NT2/D1 (cell line): ENCODE measurements around the gene SLC24A4.

Experiments
- DNase-seq: peaks from one replicate; pipeline ENCODE4 v3.0.0-alpha.2; 2011; ENCODE audit warnings: low read depth, low spot score
- H3K27me3 ChIP-seq: 2 replicates; pipeline ENCODE4 v1.6.0; 2011; ENCODE audit warnings: mild to moderate bottlenecking; ENCODE audit not compliant: insufficient read length, insufficient read depth
- H3K36me3 ChIP-seq: 2 replicates; pipeline ENCODE4 v1.6.1; 2011; ENCODE audit warnings: mild to moderate bottlenecking, low read length, mixed read lengths; ENCODE audit not compliant: insufficient read depth, insufficient read length
- H3K4me1 ChIP-seq: 2 replicates; pipeline ENCODE4 v1.5.1; 2011; ENCODE audit not compliant: insufficient read depth, insufficient read length
- H3K4me3 ChIP-seq: 2 replicates; pipeline ENCODE4 v1.5.1; 2011; ENCODE audit warnings: low read depth; ENCODE audit not compliant: insufficient read length
- H3K9ac ChIP-seq: 2 replicates; pipeline ENCODE4 v1.6.0; 2011; ENCODE audit warnings: low read depth; ENCODE audit not compliant: insufficient read length
- H3K9me3 ChIP-seq: 2 replicates; pipeline ENCODE4 v1.5.1; 2011; ENCODE audit warnings: mild to moderate bottlenecking, low read length; ENCODE audit not compliant: insufficient read depth
- SUZ12 ChIP-seq: IDR thresholded peaks from 2 replicates; pipeline ENCODE4 v1.6.1; 2011; ENCODE audit not compliant: insufficient read length, insufficient read depth; ENCODE audit errors: extremely low read depth
- YY1 ChIP-seq: IDR thresholded peaks from 2 replicates; pipeline ENCODE4 v1.6.1; 2011; ENCODE audit not compliant: insufficient read length, insufficient read depth
- ZNF274 ChIP-seq: IDR thresholded peaks from 2 replicates; pipeline ENCODE4 v1.6.1; 2011; ENCODE audit warnings: mild to moderate bottlenecking, low read depth, low read length

SLC24A4 gene

DNA sequence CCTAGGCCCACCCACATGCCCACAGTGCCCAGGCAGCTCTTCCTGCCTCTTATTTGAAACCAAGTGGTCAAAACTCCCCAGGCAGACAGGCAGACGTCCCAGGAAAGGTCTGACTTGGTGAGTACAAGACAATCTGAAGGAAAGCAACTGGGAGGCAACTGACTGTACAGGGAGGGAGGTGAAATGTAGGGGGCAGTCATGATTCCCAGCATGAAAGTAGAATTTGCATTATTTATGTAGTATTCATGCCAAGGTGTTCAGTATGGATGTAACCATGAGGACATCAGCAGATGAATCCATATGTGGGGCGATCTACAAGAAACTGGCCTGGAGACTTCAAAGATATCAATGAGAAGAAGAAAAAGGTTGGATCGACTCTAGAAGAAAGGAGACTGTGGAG lies 46.1 kb downstream of the SLC24A4 start:
- Histone ChIP-seq H3K9me3 (peaks cover 12% of the 10 kb centered on the region; the same call in 1 of the 2 replicates), H3K27me3 (no peaks in the 10 kb centered on the region), H3K36me3 (no peaks in the 10 kb centered on the region), H3K4me1 (peaks cover 4% of the 10 kb centered on the region), H3K4me3 (no peak overlapping the region), H3K9ac (no peak overlapping the region)
- no peak for DNase-seq
- no peak for TF ChIP-seq SUZ12
- no peak for TF ChIP-seq YY1
- no peak for TF ChIP-seq ZNF274

- H3K36me3 ChIP-seq: no peaks in the 10 kb centered on the region
- H3K9me3 ChIP-seq: peaks cover 12% of the 10 kb centered on the region; the same call in 1 of the 2 replicates
- no peak overlapping the region for H3K9ac ChIP-seq
- no peak for DNase-seq
- H3K4me3 ChIP-seq: no peak overlapping the region
- TF ChIP-seq SUZ12 (no peak), YY1 (no peak), ZNF274 (no peak)
- H3K27me3 ChIP-seq: no peaks in the 10 kb centered on the region
- peaks cover 3% of the 10 kb centered on the region for H3K4me1 ChIP-seq
Measured at GRCh38 chr14:92372230-92372629, 49.3 kb downstream of the SLC24A4 start.

DNA sequence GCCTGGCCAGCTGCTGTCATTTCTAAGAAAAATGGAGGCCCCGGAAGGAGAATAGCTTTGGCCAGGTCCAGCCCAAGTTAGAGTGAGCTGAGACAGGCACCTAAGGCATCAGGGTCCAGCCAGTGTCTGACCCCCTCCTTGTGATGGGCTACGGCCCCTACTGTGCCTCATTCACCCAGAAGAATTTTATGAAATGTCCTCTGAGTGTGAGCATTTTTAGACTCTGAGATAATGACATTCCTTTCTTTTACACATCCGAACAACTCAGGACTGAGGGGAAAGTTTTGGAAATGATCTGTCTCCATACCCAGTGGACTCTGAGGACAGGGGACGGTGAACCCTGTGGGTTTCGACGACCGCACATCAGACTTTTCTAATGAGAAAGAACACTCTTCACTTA lies 50.4 kb downstream of the SLC24A4 start:
- peaks cover 12% of the 10 kb centered on the region; the same call in 1 of the 2 replicates for H3K9me3 ChIP-seq
- H3K27me3 ChIP-seq: no peaks in the 10 kb centered on the region
- H3K4me3 ChIP-seq: no peak overlapping the region
- no peak overlapping the region for H3K9ac ChIP-seq
- no peaks in the 10 kb centered on the region for H3K36me3 ChIP-seq
- H3K4me1 ChIP-seq: peaks cover 3% of the 10 kb centered on the region
- TF ChIP-seq YY1 (no peak), SUZ12 (no peak), ZNF274 (no peak)
- no peak for DNase-seq

GRCh38 chr14:92380131-92380530 lies 57.2 kb downstream of the SLC24A4 start:
- no peak overlapping the region for H3K9ac ChIP-seq
- no peak for TF ChIP-seq ZNF274
- TF ChIP-seq SUZ12: no peak
- TF ChIP-seq YY1: no peak
- H3K27me3 ChIP-seq: no peaks in the 10 kb centered on the region
- no peaks in the 10 kb centered on the region for H3K36me3 ChIP-seq
- no peaks in the 10 kb centered on the region for H3K9me3 ChIP-seq
- H3K4me3 ChIP-seq: no peak overlapping the region
- DNase-seq: no peak
- H3K4me1 ChIP-seq: peaks cover 14% of the 10 kb centered on the region

DNA sequence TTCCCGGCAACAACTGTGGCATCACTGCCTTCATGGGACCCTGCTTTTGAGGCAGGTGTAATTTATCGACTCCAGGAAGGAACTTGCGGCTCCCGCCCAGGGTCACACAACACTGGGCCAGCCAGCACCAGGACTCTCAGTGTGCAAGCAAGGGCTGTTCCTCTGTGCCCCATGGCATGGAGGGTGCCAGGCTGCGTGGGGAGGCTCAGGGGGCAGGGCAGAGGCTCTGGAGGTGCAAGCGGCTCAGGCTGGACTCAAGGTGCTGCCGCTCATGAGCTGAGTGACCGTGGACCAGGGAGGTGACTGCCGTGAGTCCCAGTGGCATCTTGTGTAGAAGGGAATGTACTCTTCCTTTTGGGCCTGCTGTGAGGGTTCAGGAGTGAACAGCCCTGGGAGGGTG lies 57.6 kb downstream of the SLC24A4 start:
- DNase-seq: no peak

DNA sequence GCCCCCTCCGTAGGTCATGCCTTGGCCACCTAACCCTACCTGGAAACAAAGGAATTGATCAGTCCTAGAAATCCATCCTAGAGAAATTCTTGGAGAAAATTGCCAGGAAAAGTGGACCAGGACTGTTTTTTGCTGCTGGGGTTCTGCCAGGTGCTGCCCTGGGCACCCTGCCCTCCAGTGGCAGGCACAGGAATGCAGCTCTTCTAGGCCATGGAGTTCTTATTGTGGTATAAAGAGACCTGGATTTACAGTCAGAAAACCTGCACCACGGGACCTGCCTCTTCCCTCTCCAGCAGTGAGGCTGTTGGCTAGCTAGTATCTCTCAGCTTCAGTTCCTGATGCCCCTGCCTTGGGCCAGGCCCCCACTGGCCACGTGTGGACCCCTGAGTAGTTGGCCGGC lies 59.7 kb downstream of the SLC24A4 start:
- H3K9ac ChIP-seq: no peak overlapping the region
- no peak for DNase-seq
- H3K27me3 ChIP-seq: no peaks in the 10 kb centered on the region
- no peak overlapping the region for H3K4me3 ChIP-seq
- H3K9me3 ChIP-seq: no peaks in the 10 kb centered on the region
- H3K36me3 ChIP-seq: no peaks in the 10 kb centered on the region
- H3K4me1 ChIP-seq: peaks cover 13% of the 10 kb centered on the region
- TF ChIP-seq SUZ12 (no peak), ZNF274 (no peak), YY1 (no peak)

More for the DNA sequence above, 57.6 kb downstream of the SLC24A4 start:
- Histone ChIP-seq H3K4me1 (peaks cover 14% of the 10 kb centered on the region), H3K4me3 (no peak overlapping the region), H3K9ac (no peak overlapping the region), H3K9me3 (no peaks in the 10 kb centered on the region), H3K27me3 (no peaks in the 10 kb centered on the region), H3K36me3 (no peaks in the 10 kb centered on the region)
- TF ChIP-seq SUZ12 (no peak), ZNF274 (no peak), YY1 (no peak)

DNA sequence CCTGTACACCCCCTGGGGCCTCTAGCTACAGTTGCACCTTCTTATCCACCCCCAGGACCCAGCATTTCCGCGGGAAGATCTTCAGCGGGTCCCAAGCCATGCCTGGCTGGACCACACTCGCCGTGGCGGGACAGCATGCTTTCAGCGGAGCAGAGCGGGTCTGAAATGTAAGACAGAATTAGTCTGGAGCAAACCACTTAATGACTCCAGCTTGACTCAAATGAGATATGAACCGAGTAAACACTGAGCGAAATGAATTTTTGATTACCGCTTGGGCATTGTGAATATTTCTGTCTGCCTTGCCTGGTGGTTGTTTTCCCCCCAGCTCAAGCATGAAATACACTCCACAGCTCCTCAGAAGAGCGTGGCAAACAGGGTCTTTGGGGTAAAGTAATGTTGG lies 60.8 kb downstream of the SLC24A4 start:
- no peaks in the 10 kb centered on the region for H3K36me3 ChIP-seq
- no peak overlapping the region for H3K9ac ChIP-seq
- TF ChIP-seq ZNF274 (no peak), YY1 (no peak), SUZ12 (no peak)
- H3K4me1 ChIP-seq: peaks cover 13% of the 10 kb centered on the region
- no peaks in the 10 kb centered on the region for H3K27me3 ChIP-seq
- H3K9me3 ChIP-seq: no peaks in the 10 kb centered on the region
- DNase-seq: no peak
- H3K4me3 ChIP-seq: no peak overlapping the region
